CD14-positive monocyte (primary cell): Measurements from ENCODE around the gene TTC19. TPM values are rescaled to one million over a fixed set of nuclear protein-coding genes. Genes with fewer than 3 reads are reported as not detected.

Experiments used
- DNase-seq, 3 donors: peaks; one replicate each; pipeline ENCODE4 v3.0.0-alpha.2; 2011 to 2022
- H2AFZ ChIP-seq: 2 replicates; pipeline ENCODE4 v1.6.0; 2012; ENCODE audit warnings: mild to moderate bottlenecking, low read depth, low read length, inconsistent platforms; ENCODE audit not compliant: insufficient read depth, poor library complexity, severe bottlenecking
- H3K27ac ChIP-seq, 2 donors: 1 replicate in 1 of 2; 2 replicates in 1 of 2; pipeline ENCODE4 v1.5.1; 2012 to 2013; ENCODE audit warnings: low read length in 2 of 2, control low read depth in 1 of 2, inconsistent platforms in 1 of 2, low read depth in 1 of 2, mild to moderate bottlenecking in 1 of 2
- H3K27me3 ChIP-seq, 2 donors: one replicate each; pipeline versions ENCODE4 v1.6.0 to v1.6.1; 2011 to 2013; ENCODE audit warnings: low read length in 2 of 2; ENCODE audit not compliant: control insufficient read depth in 2 of 2, insufficient read depth in 2 of 2
- H3K36me3 ChIP-seq, 2 donors: replicated peaks in 1 of 2; 1 replicate in 1 of 2; 2 replicates in 1 of 2; pipeline versions ENCODE4 v1.5.1 to v1.6.1; 2012 to 2013; ENCODE audit warnings: low read length in 2 of 2, control low read depth in 1 of 2, inconsistent platforms in 1 of 2, mild to moderate bottlenecking in 1 of 2; ENCODE audit not compliant: insufficient read depth in 2 of 2, control insufficient read depth in 1 of 2
- H3K4me1 ChIP-seq, 2 donors: 1 replicate in 1 of 2; 2 replicates in 1 of 2; pipeline versions ENCODE4 v1.5.1 to v1.6.1; 2012 to 2013; ENCODE audit warnings: low read length in 2 of 2, control low read depth in 1 of 2, inconsistent platforms in 1 of 2, mild to moderate bottlenecking in 1 of 2, moderate library complexity in 1 of 2; ENCODE audit not compliant: insufficient read depth in 2 of 2, control insufficient read depth in 1 of 2
- H3K4me2 ChIP-seq: replicated peaks from 2 replicates; pipeline ENCODE3; 2012; ENCODE audit warnings: low read length, moderate library complexity, mild to moderate bottlenecking; ENCODE audit not compliant: poor library complexity, severe bottlenecking; ENCODE audit errors: extremely low read depth
- H3K4me3 ChIP-seq, 3 experiments: fragments of 200-600 bp in 1 of 3; sonication (generic) in 1 of 3; replicated peaks in 1 of 3; 1 replicate in 2 of 3; 2 replicates in 1 of 3; pipeline ENCODE4 v1.5.1; 2011 to 2013; ENCODE audit warnings: low read length in 3 of 3, mild to moderate bottlenecking in 3 of 3, control low read depth in 2 of 3, low read depth in 2 of 3, inconsistent platforms in 1 of 3, moderate library complexity in 1 of 3
- H3K79me2 ChIP-seq: 2 replicates; pipeline ENCODE4 v1.6.0; 2012; ENCODE audit warnings: mild to moderate bottlenecking, control low read depth, inconsistent platforms, low read length, moderate library complexity; ENCODE audit not compliant: insufficient read depth
- H3K9ac ChIP-seq: 2 replicates; pipeline ENCODE4 v1.6.0; 2017; ENCODE audit warnings: low read length, mild to moderate bottlenecking; ENCODE audit not compliant: insufficient read depth, poor library complexity, severe bottlenecking
- H3K9me3 ChIP-seq, 2 donors: replicated peaks in 1 of 2; 1 replicate in 1 of 2; 2 replicates in 1 of 2; pipeline versions ENCODE4 v1.5.1 to v1.6.1; 2012 to 2013; ENCODE audit warnings: low read length in 2 of 2, control low read depth in 1 of 2; ENCODE audit not compliant: control insufficient read depth in 1 of 2, insufficient read depth in 1 of 2
- H4K20me1 ChIP-seq: 2 replicates; pipeline ENCODE4 v1.6.0; 2012; ENCODE audit warnings: mild to moderate bottlenecking, low read length, control low read depth, moderate library complexity; ENCODE audit not compliant: insufficient read depth
- H3K27ac Mint-ChIP-seq, 7 donors: one replicate each; pipeline ENCODE4 v1.8.0; 2020; ENCODE audit warnings: mild to moderate bottlenecking in 7 of 7, mixed read lengths in 7 of 7, moderate library complexity in 6 of 7, inconsistent platforms in 2 of 7
- H3K27me3 Mint-ChIP-seq, 3 donors: one replicate each; pipeline ENCODE4 v1.8.0; 2021 to 2022; ENCODE audit warnings: low read depth in 3 of 3, mild to moderate bottlenecking in 3 of 3, mixed read lengths in 3 of 3, moderate library complexity in 3 of 3, inconsistent platforms in 1 of 3
- H3K36me3 Mint-ChIP-seq, 2 donors: one replicate each; pipeline ENCODE4 v1.8.0; 2020; ENCODE audit warnings: mixed read lengths in 2 of 2, inconsistent platforms in 1 of 2, mild to moderate bottlenecking in 1 of 2
- H3K4me1 Mint-ChIP-seq: one replicate; pipeline ENCODE4 v1.8.0; 2020; ENCODE audit warnings: mild to moderate bottlenecking, mixed read lengths
- H3K4me3 Mint-ChIP-seq, 2 donors: one replicate each; pipeline ENCODE4 v1.8.0; 2020; ENCODE audit warnings: mild to moderate bottlenecking in 2 of 2, mixed read lengths in 2 of 2, moderate library complexity in 1 of 2
- H3K9me3 Mint-ChIP-seq, 7 donors: one replicate each; pipeline ENCODE4 v1.8.0; 2020 to 2022; ENCODE audit warnings: mixed read lengths in 7 of 7, mild to moderate bottlenecking in 6 of 7, moderate library complexity in 6 of 7, inconsistent platforms in 2 of 7
- WGBS: methylation state at CpG from one replicate; pipeline ENCODE4 v1.1.5; 2013; ENCODE audit warnings: missing lambda C conversion rate; ENCODE audit not compliant: insufficient coverage; 5-methylcytosine and 5-hydroxymethylcytosine counted together
- intact Hi-C, 2 donors: fragments of 100-400 bp; cut with micrococcal nuclease; formaldehyde crosslinking; loops; one replicate each; pipeline versions ENCODE4 v1.15.0 to v1.15.1; 2023
- polyA plus RNA-seq, 3 donors: library from polyadenylated mRNA; depleted of rRNA in 1 of 3; unstranded in 2 of 3; stranded (reverse) in 1 of 3; fragments of 300-500 nt in 2 of 3; fragments of >200 nt in 1 of 3; fragmentation: Illumina TruSeq in 2 of 3; gene quantifications; 1 replicate in 2 of 3; 2 replicates in 1 of 3; pipeline ENCODE4 v1.2.3, GENCODE V29; 2012 to 2021
- TF ChIP-seq, protein P1 (sequence below): fragments of 200-600 bp; IDR thresholded peaks from one replicate; pipeline ENCODE4 v1.8.0; 2022; ENCODE audit warnings: antibody characterized with exemption, mild to moderate bottlenecking

The TTC19 gene
- polyA plus RNA-seq, 3 donors = 7.6 to 22.2 (median 20.6) TPM

DNA sequence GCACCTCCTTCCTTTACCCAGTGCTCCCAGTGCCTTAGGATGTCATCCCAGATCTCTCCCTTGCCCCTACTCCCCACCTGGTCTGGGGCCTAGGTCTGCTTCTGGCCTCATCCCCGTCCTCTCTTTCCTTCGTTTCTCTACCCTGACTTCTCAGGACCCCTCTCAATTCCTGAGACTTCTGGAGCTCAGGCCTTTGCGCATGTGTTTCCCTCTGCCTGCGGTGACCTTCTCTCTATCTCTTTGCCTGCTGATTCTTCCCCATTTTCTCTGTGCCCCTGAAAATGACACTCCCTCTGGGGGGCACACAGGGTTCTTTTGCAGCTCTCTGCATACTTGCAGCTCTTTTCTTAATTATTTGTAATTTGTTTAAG lies 41.2 kb upstream of the TTC19 start:
- Mint-ChIP-seq H3K4me1 (peaks cover 57% of the 10 kb centered on the region), H3K4me3 (peak overlapping the region; percentile 55 to 87), H3K9me3 (no peaks in the 10 kb centered on the region), H3K27ac (peak overlapping the region; percentile 97 to 100 (median 98)), H3K36me3 (peaks cover 19 to 21% of the 10 kb centered on the region in 2 donors), H3K27me3 (peaks cover 0 to 3% (median 2%) of the 10 kb centered on the region in 3 donors)
- Histone ChIP-seq H3K9me3 (no peaks in the 10 kb centered on the region), H2AFZ (no peak overlapping the region), H3K36me3 (no peaks in the 10 kb centered on the region), H3K4me1 (peaks cover 39 to 49% of the 10 kb centered on the region in 2 donors), H3K27ac (peak overlapping the region; percentile 65 to 96), H3K9ac (peak overlapping the region; percentile 54), H3K4me2 (peak overlapping the region; percentile 60), H4K20me1 (no peaks in the 10 kb centered on the region), H3K27me3 (no peaks in the 10 kb centered on the region), H3K79me2 (peaks cover 3% of the 10 kb centered on the region), H3K4me3 (peak overlapping the region in 2 of 3 experiments; percentile 18 to 53)
- 16% methylated on average over 4 of the region's 4 CpGs for WGBS
- DNase-seq = peak in 1 of 3 donors; percentile 42
- TF ChIP-seq, protein P1, sequence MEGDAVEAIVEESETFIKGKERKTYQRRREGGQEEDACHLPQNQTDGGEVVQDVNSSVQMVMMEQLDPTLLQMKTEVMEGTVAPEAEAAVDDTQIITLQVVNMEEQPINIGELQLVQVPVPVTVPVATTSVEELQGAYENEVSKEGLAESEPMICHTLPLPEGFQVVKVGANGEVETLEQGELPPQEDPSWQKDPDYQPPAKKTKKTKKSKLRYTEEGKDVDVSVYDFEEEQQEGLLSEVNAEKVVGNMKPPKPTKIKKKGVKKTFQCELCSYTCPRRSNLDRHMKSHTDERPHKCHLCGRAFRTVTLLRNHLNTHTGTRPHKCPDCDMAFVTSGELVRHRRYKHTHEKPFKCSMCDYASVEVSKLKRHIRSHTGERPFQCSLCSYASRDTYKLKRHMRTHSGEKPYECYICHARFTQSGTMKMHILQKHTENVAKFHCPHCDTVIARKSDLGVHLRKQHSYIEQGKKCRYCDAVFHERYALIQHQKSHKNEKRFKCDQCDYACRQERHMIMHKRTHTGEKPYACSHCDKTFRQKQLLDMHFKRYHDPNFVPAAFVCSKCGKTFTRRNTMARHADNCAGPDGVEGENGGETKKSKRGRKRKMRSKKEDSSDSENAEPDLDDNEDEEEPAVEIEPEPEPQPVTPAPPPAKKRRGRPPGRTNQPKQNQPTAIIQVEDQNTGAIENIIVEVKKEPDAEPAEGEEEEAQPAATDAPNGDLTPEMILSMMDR = no peak
- intact Hi-C loops = loop anchor here in 1 of 2 donors (5.0 kb wide), 1 partner anchor 76 kb away; no protein-coding TSS in a partner anchor

DNA sequence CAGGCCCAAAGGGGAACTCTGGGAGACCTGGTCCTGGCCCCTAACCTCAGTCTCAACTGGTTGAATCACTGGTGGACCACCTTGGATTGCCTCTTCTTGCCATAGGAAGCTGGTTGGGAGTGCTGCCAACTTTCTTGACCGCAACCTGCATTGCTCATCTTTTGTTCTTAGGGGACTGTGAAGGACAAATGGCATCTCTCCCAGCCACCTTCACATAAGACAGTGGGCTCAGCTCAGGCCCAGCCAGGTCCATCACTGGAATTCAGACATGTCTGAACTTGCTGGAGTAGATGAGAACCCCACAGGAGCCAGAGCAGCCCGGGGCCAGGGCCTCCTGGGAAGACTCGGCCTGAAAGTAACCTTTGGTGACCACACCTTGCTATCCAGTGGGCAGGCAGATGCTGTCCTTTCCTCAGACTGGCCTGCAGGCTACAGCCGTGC lies 35.9 kb upstream of the TTC19 start:
- DNase-seq = peak in 1 of 3 donors; percentile 49
- no peaks in the 10 kb centered on the region for H3K27me3 ChIP-seq
- Mint-ChIP-seq H3K27me3 (no peaks in the 10 kb centered on the region), H3K9me3 (no peaks in the 10 kb centered on the region), H3K4me3 (no peak overlapping the region), H3K27ac (peak overlapping the region in 3 of 7 donors; percentile 22 to 65 (median 60)), H3K36me3 (peaks cover 2 to 4% of the 10 kb centered on the region in 2 donors), H3K4me1 (peaks cover 49% of the 10 kb centered on the region)
- no peak overlapping the region for H3K4me3 ChIP-seq
- H3K9me3 ChIP-seq = no peaks in the 10 kb centered on the region
- no peak overlapping the region for H3K27ac ChIP-seq
- no peaks in the 10 kb centered on the region for H3K36me3 ChIP-seq
- peaks cover 36 to 50% of the 10 kb centered on the region in 2 donors for H3K4me1 ChIP-seq
- no peak overlapping the region for H3K4me2 ChIP-seq
- peaks cover 9% of the 10 kb centered on the region for H3K79me2 ChIP-seq
- H3K9ac ChIP-seq = no peak overlapping the region
- intact Hi-C loops = no loop called here
- H4K20me1 ChIP-seq = no peaks in the 10 kb centered on the region
- TF ChIP-seq, protein P1 = no peak
- H2AFZ ChIP-seq = no peak overlapping the region
- WGBS = 100% methylated on average over 2 of the region's 4 CpGs
